ENCODE data around the gene USF1.

USF1 gene, protein sequence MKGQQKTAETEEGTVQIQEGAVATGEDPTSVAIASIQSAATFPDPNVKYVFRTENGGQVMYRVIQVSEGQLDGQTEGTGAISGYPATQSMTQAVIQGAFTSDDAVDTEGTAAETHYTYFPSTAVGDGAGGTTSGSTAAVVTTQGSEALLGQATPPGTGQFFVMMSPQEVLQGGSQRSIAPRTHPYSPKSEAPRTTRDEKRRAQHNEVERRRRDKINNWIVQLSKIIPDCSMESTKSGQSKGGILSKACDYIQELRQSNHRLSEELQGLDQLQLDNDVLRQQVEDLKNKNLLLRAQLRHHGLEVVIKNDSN

DNA sequence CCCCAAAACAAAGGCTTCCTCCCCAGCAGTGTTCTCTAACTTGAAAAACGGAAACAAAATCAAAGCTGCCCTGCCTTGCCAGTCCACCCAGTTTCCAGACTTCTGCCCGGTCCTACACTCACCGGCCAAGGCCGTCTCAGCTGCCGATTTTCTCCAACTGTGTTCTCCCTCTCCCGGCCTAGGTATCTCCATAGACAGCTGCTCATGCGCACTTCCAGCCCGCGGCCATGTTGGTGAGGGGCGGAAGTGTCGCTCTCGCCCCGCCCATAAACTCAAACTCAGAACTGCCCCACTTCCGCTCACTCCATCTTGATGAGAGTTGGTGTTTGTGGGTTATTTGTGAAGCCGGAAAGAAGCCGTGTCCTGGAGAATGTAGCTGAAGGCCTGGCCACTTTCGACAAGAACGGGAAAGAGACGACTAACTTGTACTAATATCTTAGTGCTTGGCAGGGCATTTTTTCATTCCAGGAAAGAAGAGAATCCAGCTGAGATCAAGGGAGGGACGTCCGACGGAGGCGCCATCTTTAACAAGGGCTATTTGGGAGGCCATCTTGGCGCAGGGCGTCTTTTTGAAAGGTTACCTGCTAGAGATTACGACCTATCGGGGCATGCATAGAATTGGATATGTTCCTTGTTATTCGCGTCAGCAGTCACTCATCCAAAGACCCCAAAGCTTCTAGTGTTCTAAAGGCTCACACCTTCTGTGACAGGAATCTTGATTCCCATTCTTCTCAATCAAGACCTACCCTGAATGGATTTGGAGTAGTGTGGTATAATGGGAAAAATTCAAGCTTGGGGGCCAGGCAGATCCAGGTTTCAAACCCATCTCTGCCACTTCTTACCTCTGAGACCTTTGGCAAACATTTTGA is at the start of gene USF1:
Gene USF1 (minus strand): TSS at position 242 of the 869 bp plus-strand sequence. CDS start 2,702 bp downstream, outside the sequence.
- peak; percentile 38 for FAIRE-seq

DNA sequence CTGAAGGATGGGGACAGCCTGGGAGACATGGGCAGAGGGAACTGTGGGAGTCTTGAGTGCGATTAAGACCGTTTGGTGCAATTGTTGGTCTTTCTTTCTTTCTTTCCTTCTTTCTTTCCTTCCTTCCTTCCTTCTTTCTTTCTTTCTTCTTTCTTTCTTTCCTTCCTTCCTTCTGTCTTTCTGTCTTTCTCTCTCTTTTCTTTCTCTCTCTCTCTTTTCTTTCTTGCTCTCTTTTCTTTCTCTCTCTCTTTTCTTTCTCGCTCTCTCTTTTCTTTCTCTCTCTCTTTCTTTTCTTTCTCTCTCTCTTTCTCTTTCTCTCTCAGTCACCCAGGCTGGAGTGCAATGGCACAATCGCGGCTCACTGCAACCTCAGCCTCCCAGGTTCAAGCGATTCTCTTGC is 49.5 kb upstream of the USF1 start:
- no peak for FAIRE-seq

DNA sequence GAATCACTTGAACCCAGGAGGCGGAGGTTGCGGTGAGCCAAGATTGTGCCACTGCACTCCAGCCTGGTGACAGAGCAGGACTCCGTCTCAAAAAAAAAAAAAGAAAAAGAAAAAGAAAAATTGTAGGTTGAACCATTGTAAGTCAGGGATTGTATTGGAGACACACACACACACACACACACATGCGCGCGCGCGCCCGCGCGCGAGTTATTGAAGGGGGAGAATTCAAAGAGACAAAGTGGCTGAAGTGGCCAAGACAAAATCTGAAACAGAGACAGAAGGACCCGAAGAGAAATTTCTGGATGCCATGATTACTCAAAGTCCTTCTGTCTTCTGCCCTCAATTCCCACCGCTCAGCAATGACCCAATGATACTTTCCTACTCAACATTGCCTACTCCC is 48.7 kb upstream of the USF1 start:
- FAIRE-seq, result no peak

DNA sequence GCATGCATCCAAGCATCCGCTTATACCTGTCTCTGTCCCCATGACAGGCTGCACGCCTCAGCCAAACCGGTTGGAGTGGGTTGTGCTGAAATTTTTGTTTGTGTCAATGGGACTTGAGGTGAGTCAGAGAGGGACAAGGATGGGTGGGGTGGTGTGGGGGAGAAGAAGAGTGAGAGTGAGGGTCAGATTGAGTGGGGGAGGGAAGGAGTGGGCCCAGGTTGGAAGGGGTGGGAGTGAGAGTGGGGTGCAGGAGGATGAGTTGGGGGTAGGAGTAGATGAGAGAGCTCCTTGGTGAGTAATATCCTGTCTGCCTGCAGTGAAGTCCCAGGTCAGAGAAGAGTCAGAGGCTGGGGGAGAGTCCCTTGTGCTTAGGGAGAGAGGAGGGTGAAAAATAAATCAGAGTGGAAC is 46.8 kb upstream of the USF1 start:
- no peak for FAIRE-seq

DNA sequence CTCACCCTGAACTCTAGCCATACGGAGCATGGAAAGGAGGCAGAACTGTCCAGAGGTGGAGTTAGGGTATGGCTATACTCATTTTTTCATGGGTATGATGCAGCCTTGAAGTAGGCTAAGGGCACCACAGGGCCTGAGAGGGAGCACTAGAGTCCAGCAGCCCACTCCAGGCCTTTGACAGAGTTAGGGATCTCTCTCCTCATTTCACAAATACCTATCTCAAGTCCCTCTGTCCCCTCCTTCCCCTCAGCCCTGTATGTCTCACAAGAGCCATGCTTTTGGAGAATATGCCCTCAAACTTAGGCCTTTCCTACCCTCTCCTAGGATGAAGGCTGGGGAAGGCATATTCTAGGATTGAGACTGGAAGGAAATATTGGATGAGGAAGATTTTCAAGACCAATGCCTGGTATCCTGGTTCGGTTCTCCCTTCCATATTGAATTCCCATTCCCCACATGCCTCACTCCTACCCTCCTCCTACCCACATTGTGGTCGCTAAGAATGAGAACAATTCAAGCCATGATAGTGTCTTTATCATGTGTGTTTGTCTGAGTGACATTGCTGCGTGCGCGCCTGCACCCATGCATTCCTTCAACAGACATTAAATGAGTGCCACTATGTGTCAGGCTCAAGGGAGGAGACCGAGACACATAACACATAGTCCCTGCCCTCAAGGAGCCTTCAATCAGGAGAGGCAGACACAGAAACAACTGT is 46.2 kb upstream of the USF1 start:
- no peak for FAIRE-seq

DNA sequence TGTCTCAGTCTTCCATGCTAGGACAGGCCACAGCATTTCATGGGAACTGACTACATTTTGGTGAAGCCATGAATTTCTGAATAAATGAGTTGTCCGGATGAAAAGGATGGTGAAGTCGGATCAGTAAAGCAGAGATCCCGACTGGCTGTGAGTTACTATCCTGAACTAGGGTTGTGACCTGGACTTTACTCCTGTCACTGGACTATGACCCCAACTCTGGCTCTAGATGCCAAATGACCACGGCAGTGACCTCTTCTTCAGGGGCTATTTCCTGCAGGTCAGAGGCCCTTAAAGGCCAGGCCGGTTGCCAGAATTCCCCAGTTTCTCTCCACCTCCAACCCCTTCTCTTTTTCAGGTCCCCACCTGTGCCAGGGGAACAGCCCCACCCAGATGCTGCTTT is 45.3 kb upstream of the USF1 start:
- no peak for FAIRE-seq

DNA sequence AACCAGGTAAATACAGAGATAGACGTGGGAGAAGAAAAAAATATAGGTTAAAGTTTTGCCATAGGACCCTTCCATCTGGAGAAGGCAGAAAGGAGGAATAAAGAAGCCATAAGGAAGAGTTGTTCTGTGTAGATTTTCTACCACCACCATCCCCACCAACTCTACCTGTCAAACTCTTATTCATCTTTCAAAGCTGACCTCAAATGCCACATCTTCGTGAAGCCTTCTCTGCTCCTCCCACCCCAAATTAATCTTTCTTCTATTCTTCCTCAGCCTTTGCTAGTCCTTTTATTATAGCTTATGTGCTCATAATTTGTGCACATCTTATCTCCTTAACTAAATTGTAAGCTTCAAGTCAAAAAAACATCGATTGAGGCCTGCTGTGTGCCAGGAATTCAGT is 44.8 kb upstream of the USF1 start:
- no peak for FAIRE-seq

DNA sequence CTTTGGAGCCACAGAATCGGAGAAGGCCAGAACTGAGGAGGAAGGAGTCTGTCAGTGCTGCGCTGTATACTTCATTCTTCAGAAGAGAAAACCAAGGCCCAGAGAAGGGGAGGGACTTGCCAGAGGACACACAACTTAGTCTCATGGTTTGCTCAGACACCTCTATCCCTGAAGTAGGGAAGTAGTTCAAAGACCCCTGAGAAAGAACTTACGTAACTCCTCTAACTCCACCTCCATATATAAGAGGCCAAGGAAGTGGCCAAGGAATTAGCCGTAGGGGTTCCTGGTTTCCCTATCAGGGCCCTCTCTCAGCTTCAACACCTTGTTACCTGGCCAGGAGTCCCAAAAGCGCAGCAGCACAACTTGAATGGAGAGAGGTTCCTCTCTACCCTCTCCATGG is 44.2 kb upstream of the USF1 start:
- FAIRE-seq, result no peak

DNA sequence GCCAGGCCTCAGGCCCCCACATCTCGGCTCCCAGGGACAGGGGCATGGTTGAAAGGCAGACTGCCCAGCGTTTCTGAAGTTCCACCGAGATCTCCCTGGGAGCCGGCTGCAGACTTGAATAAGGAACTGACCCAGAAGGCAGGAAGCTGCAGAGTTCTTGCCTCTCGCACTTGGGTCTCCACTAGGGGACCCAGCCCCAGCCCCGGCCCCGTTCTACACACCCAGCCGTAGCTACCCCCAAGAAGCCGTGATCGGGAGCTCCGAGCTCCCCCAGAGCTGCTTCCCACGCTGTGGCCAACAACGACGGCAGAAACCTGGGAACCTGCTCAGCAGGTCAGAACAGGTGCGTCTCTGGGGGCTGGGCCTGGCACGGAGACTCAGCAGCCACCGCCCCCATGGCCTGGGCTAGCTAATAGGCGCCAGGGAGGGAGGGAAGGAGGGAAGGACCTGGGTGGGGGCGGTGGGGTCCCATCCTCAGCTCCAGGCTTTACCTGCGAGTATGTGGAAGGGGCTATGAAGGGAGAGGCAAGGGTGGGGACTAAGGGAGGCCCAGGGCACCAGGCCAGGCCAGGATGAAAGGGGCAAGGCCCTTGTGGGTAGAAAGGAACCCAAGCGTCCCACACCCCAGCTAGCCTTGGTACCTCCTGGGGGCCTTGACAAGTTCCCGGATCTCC is 43.6 kb upstream of the USF1 start, which contains the start of gene NECTIN4:
Gene NECTIN4 (minus strand): TSS at position 308 of the 674 bp plus-strand sequence. CDS start 262 bp downstream, at position 46.
- FAIRE-seq, result no peak

DNA sequence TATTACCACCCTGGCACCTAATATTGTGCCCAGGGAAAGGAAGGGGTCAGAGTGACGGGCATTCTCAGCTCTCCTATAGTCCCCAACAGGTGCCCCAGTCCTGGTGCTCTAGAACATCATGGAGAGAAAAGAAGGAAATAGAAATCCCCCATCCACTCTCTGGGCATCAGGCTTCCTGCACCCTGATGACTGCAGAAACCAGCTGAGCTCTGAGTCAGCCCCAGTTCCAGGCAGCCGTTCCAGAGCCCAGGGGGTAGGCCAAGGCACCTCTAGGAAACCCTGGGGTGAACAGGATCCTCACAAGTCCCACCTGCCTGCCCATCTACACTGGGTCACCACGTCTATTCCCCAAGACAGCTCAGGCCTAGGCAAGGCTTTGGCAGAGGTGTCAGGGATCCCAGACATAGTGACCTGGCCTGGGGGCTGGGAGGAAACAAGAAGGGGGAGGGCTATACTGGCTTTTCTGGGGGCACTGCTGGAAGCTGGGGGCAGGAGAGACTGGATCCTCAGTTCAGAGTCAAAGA is 42.9 kb upstream of the USF1 start:
- FAIRE-seq, result no peak

DNA sequence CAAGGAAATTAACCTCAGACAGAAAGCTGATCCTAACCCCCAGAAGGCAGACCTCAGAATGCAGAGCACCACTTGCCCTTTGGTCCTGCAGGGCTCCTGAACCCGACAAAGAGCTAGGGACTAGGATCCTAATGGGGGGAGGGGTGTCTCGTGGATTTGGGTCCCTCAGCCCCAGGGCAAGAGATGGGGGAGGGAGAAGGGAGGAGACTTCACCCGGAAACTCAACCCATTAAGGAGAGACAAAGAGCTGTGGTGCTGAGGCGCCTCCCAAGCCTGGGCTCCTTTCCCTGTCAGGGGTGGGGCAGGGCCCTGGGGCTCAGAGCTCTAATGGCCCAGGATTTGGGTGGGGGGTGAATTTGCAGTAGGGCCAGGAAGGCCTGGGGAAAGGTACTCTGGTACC is 40.7 kb upstream of the USF1 start:
- FAIRE-seq, result no peak

DNA sequence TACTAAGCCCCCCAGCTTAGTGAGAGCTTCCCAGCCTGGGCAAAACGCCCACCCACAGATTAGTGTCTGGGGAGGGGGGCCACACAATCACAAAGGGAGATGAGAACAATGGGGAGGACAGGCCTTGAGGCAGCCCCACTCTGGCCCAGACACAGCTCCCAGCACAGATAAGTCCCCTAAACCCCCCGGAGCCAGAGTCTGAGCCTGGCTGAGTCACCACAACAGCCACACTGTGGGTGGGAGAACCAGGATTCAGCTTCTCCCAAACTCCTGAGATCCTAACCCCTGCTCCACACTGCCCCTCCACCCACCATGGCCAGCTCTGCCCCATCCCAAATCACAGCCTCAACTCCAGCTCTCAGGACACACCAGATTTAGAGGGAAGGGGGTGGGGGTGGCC is 39.4 kb upstream of the USF1 start:
- no peak for FAIRE-seq

DNA sequence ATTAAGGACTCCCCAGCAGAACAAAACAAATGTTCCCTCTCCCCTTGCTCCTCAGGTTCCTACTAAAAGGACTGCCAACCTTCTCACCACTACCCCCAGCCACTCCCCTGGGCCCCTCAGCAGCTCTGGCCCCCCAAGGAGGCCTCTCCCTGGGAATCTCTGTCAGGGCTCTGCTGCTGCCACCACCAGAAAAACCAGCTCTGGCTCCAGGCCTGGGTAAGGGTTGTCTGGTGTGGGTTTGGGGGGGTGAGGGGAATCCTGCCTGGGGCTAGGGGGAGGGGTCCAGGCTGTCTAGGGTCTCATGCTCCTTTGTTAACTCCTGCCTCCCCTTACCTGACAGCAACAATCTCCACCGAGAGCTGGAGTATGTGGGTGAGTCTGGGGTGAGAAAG is 38.8 kb upstream of the USF1 start:
- no peak for FAIRE-seq

DNA sequence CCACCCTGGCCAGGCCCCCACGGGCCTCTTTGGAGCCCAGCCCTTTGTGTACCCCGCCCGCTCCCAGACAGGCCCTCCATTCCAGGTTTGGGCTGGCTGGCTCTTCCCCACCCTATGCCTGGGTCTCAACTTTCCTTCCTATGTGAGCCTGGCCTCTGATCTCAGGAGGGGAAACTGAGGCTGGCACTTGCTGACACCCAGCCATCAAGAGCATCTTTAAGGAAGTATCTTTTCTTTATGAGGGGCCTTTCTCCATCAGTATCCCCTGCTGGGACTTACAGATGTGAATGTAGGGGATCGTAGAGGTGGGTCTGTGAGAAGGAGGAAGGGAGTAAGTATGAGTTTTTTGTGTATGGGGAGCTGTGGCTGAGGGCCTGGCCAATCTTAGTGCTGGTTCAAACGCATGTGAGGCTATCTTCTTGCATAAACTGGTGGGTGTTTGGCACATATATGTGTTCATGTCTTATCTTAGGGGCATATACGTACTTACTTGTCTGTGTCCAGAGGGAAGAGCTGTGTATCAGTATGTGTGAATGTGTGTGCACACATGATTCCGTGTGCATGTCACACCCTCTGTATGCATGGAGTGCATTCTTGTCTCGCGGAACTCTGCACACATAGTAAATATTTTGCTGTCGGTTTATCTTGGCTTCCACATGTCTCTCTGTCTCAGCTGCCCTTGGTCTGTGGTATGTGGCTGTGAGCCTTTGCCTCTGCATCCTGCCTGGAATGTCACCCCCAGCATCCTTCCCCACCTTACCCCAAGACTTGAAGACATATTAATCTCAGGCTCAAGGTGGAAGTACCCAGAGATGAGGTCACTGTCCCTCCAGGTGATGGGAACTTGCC is 38.2 kb upstream of the USF1 start:
- no peak for FAIRE-seq

DNA sequence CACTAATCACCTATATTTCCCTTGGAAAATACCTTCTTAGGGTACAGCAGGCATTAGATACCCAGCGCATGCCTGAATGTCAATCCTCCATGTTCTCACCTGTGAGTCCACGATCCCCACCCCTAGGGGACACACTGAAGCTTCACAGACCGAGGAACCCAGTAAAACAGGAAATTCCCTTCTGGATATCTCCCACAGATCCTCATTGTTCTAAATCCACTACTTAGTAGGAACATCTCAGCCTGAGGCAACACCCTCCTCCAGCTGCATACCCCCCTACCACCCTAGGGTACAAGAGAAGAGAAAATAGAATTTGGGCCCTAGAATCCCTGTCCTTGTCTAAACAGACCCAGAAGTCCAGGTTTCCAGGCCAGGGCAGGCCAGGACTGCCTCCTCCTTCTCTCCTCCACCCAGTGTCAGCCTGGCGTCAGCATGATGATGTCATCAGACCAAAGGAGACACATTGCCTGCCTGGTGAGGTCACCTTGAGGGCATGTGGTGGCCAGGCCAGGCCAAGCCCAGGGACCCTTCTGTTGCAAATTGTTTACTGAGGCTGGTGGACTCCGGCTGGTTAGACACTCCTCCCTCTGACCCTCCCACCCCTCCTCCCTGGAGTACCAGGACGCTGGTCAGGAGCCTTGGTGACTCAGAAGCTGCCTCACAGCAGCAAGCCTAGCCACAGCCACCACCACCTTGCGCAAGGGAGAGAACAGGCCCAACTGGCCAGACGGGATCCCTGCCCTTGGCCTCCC is 37.4 kb upstream of the USF1 start:
- FAIRE-seq, result no peak

DNA sequence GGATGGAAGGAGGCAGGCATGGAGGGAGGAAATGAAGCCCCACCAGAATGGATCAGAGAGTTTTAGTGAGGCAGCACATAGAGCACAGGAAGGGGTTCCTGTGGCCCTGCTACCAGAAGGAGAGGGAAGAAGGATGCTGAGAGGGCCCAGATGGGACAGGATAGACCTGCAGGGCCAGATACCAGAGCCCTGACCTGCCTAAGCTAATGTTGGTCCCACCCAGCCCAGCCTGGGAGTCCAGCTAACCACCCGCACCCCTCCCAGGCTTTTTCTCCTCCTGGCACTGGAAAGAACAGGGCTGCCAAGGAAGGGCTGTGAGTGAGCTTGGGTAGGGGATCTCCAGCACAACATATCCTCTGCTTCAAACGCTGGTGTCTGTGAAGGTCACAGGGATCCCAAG is 36.7 kb upstream of the USF1 start:
- FAIRE-seq, result no peak

DNA sequence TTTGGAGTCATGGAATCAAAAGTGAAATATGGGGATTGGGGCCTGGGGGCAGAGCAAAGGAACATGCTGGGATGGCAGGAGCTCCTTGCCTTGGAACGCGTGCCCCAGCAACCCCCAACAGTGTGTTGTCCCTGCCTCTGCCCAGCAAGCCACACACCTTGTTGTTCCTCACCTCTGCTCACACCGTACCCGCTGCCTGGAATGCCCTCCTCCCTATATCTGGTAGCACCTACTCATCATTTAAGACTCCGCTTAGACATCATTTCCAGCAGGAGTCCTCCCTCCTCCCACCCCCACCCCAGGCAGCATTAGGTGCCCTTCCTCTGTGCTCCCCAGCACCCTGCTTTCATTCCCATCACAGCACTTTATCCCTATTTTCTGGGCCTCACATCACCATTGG is 35.7 kb upstream of the USF1 start:
- no peak for FAIRE-seq

DNA sequence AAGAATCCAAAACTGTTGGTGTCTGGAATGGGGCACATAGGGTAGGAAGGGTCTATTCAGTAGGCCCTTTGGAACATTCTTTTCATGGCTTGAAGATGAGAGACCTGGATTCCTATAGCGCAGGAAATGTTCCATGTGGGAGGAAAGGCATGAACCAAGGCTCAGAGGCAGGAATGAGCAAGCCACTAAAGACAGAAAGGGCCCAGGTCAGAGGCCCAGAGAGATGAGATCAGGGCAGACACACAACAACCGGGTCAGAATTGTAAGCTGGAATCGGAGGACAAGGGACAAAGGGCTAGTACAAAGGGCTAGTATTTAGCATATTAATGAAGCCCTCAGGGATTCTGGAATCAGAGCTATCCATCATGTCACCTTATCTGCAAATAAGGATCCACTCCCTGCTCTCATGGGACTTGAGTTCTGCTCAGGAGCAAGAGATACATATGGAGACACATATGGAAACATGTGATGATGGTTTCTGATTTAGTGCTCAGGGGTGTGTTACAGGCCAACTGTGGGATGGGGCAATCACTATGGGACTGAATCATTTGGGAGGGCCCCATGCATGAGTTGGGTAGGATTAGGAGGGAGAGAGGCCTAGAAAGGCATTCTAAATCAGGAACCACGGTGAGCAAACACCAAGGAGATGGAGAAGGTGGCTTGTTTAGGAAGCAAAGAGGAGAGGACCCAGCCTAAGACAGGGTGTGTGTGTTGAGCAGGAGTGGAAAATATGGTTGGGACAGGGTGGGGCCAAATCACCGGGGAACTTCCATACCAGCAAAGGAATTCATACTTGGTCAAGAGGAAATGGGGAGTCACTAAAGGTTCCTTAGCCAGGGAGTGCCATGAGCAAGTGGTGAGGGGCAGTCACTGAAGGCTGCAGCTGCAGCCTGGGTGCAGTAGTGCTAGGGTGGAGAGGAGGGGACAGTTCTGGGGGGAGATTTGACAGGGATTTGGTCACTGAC is 34.9 kb upstream of the USF1 start:
- no peak for FAIRE-seq

DNA sequence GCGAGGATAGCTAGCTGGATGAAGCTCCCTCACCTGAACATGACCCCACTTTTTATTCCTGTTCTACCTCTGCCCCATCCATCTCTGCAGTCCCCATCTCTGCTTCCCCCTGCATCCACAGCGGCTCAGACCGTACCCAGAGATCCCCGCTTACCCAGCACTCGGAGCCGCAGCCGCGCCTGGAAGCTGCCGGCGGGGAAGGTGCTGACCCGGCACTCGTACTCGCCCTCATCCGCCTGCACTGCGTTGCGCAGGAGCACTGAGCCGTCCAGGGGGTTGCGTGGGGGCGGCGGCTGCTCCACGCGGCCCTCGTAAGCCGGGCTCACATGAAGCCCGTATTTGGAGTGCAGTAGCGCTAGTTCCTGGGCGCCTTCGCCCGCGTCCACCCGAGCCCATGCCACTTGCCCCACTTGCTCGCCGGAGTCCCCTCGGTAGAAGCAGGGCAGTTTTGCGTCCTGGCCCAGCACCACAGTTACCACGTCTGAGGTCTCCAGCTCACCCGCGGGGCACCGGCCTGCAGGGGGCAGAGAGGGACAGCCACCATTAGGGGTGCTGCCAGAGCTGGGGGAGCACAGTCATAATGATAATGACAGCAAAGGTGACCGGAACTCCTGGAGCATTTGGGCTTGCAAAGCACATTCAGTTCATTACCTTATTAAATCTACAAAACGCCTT is 33.8 kb upstream of the USF1 start:
- FAIRE-seq, result no peak

All from islet of Langerhans (tissue), 1 donor.